Fibroblast of lung (primary cell): Measurements from ENCODE around the gene KCTD11.

Experiments used
- CTCF ChIP-seq, 2 donors: IDR thresholded peaks in 1 of 2; conservative IDR thresholded peaks in 1 of 2; 1 replicate in 1 of 2; 2 replicates in 1 of 2; pipeline ENCODE4 v1.5.1; 2011 to 2012; ENCODE audit warnings: low read length in 2 of 2, control low read depth in 1 of 2, inconsistent platforms in 1 of 2, low read depth in 1 of 2, mild to moderate bottlenecking in 1 of 2
- EZH2 ChIP-seq: IDR thresholded peaks from 2 replicates; pipeline ENCODE4 v1.5.1; 2012; ENCODE audit warnings: low read length, control low read depth, mild to moderate bottlenecking; ENCODE audit errors: missing control alignments

GRCh38 chr17:7396147-7396546 is 44.2 kb downstream of the KCTD11 start:
- no peak for TF ChIP-seq CTCF (conservative IDR thresholded peaks at IDR 0.05 in 1 of 2, IDR thresholded peaks at IDR 0.05 in 1 of 2; ENCODE audit: low read depth in 1 of 2, low read length in 2 of 2)
- TF ChIP-seq EZH2 = no peak
